HG02678 (cell line): ENCODE measurements around the gene ADPRHL1.
A peak's percentile ranks its signal among the peaks of the same experiment; 100 is the strongest.

ENCODE experiments used
- ATAC-seq: cut with Tn5 transposase; IDR thresholded peaks from one replicate; pipeline ENCODE4 v1.9.1; 2021; ENCODE audit warnings: mild to moderate bottlenecking, moderate library complexity; ENCODE audit not compliant: unreplicated experiment

Gene ADPRHL1

DNA sequence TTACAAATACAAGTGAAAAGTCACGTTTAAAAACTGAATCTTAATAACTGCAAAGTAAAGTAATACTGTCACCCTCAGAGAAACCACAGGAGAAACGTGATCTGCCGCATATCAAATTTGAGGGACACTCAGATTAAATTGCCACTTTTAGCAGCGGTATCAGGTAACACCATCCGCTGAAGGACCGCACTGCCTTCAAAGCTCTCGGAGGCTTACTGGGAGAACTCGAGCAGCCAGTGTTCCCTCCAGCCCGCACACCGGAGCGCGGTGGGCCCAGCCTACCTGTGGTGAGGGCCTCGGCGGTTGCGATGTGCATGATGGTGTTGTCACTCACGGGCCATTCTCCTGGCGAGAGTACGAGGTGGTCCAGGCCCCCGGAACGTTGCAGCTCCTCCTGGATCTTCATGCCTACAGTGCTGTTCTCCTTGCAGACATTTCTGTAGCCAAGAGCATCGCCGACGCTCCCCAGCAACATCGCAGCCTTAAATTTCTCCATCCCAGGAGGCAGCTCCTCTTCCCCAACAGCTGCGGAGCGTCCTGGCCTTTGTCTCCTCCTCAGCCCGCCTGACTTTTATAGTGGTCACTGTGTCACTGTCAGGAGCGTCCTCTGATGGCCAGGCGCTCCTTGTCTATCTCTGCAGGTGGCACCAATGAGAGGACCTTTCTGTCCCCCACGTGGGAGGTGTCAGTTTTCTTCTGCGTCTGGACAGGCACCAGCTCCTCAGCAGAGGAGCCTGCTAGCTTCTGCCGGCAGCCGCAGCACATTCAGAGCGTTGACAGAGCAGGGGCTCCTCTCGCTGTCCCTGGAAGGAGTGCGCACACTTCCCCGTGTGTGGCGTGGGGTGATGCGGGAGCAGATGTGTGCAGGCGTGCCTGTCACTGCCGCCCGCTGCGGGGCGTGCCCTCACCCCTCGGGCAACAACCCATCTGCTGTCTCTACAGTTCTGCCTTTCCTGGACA is at the start of gene ADPRHL1:
Gene ADPRHL1, minus strand, starts transcription at position 547 of the 960 bp plus-strand sequence. Its CDS starts 51 bp downstream, at position 496.
- ATAC-seq, result no peak

DNA sequence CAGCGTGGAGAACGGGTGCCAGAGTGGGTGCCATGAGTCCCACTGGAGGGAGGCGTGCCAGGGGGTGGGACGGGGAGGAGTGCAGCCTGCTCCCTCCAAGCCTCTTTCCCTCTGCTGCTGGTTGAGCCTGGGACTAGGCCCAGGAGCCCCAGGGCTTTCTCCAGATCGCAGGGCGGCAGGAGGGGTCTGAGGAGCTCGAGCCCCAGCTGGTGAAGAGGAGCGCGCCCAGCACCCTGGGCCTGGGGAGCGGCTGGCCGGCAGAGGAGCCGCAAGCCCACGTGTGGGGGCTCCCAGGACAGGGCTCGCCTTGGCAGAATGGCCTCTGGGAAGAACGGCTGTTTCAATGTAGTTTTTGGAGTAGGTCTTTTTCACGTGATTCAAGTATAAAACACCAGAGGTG is 49.4 kb upstream of the ADPRHL1 start:
- ATAC-seq, result no peak

DNA sequence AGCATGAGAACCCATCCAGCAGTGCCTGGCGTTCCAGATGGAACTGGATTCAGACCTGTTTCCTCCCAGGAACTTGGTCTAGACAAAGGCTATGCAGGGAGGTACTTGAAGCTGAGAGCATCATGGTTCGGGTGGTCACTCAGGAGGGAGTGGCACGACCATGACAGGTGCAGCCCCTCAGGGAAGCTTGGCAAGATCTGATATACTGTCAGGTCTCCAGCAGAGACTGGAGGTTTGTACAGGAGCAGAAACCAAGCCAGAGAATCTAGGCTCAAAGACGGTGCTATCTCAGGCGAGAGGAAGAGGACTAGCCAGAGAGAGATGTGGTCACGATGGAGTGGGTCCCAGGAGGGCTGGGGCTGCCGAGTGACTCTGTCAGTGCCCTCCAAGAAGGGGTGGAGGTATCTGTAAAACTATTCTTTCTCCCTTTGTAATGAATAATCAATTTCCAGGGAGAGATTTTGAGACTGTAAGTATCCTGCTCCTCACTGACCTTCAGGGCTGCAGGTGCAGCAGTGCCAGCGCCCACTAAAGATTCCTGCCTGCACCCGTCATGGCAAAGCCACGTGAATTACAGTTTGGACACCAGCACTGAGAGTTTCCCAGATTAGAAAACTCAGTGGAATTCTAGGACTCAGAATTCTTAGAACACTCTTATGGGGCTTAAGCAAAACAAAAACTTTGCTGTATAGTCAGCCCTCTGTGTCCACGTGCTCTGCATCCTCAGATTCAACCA is 47.4 kb upstream of the ADPRHL1 start:
- no peak for ATAC-seq

DNA sequence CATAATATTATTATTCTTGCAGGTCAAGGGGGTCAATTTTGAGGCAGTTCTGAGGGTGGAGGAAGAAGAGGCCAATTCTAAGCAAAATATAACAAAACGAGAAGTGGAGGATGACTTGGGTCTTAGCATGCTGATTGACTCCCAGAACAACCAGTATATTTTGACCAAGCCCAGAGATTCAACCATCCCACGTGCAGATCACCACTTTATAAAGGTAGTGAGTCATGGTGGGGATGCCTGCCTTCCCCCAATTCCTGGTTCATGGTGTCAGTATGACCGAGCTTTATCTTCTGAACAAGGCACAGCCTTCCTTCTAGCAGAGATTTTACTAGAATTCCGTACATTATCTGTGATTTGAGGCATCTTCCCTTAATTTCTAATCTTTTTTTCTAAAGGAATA is 46.6 kb upstream of the ADPRHL1 start:
- ATAC-seq, result no peak

DNA sequence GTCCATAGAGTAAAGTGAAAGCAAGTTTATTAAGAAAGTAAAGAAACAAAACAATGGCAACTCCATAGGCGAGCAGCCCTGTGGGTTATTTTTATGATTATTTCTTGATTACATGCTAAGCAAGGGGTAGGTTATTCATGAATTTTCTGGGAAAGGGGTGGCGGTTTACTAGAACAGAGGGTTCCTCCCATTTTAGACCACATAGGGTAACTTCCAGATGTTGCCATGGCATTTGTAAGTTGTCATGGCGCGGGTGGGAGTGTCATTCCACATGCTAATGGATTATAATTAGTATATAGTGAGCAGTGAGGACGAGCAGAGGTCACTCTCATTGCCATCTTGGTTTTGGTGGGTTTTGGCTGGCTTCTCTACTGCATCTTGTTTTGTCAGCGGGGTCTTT is 45.6 kb upstream of the ADPRHL1 start:
- no peak for ATAC-seq

DNA sequence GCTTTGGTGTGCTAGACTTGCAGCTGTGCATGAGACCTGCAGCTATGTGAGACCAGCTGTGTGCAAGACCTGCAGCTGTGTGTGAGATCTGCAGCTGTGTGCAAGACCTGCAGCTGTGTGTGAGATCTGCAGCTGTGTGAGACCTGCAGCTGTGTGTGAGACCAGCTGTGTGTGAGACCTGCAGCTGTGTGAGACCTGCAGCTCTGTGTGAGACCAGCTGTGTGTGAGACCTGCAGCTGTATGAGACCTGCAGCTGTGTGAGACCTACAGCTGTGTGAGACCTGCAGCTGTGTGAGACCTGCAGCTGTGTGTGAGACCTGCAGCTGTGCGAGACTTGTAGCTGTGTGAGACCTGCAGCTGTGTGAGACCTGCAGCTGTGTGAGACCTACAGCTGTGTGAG is 43.9 kb upstream of the ADPRHL1 start:
- ATAC-seq, result no peak

DNA sequence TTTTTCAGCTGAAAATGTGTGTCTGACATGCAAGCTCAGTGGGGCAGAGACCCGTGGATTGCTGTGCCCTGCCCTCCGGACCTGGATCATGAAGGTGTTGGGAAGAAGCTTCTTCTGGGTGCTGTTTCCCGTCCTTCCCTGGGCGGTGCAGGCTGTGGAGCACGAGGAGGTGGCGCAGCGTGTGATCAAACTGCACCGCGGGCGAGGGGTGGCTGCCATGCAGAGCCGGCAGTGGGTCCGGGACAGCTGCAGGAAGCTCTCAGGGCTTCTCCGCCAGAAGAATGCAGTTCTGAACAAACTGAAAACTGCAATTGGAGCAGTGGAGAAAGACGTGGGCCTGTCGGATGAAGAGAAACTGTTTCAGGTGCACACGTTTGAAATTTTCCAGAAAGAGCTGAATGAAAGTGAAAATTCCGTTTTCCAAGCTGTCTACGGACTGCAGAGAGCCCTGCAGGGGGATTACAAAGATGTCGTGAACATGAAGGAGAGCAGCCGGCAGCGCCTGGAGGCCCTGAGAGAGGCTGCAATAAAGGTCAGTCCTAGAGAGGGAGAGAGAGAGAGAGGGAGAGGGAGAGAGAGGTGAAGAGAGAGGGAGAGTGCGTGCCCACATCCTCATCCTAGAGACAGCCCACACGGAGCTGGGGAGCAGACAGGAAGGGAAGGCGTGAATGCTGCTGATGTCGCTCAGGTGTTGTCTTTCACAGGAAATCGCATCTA is 42.4 kb upstream of the ADPRHL1 start:
- ATAC-seq, result no peak

DNA sequence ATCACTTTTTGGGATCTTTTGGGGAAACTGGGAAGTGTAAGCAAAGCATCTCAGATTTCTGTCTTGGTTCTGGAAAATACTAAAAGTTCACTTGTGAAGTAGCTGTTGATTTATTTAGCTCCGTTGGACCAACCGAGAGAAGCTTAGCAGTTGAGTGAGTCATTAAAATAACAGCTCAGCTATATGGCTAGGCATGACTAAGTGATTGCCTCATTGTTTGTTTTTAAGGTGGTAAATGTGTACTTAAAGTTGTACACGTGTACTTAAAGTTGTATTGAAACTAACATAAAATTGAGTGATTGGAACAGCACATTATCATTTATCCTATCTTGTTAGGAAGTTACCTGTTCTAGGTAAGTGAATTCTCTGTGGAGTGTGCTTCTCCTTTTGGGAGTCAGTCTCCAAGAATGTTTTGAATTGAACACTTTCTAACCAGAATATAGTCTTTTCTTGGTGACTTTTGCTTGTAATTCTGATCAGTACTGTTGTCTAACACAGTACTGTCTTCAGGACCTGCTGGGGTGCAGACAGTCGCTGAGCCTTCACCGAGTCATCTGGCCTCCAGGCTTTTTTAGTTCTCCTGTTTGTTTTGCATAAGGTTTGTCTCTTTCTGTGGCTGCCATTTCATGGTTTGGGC is 40.1 kb upstream of the ADPRHL1 start:
- no peak for ATAC-seq

DNA sequence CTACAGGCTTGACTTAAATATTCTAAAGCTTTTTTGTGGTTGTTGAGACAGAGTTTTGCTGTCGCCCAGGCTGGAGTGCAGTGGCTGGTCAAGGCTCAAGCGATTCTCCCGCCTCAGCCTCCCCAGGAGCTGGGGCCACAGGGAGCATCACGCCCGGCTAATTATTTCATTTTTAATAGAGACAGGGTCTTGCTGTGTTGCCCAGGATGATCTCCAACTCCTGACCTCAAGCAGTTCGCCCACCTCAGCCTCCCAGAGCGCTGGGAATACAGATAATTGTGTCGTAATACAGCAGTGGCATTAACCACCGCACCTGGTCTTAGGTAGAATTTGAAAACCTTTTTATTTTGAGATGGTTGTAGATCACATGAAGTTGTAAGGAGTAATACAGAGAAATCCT is 38.7 kb upstream of the ADPRHL1 start:
- no peak for ATAC-seq

DNA sequence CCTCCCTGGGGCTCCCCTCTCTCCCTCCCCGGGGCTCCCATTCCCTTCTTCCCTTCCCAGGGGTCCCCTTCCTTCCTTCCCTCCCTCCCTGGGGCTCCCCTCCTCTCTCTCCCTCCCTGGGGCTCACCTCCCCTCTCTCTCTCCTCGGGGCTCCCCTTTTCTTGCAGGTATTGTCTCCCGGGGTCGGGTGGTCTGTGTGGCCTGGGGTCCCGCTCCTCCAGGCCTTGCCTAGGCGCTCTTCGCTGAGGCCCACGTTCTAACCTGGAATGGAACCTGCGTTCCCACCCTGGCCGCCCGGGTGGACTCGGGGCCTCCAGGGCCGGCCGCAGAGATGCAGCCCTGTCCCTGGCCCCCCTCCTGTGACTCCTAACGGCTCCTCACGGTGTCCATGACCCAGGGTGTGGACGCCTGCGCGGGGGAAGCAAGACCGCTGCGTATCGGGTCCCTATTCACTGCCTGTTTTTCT is 38.2 kb upstream of the ADPRHL1 start:
- no peak for ATAC-seq

DNA sequence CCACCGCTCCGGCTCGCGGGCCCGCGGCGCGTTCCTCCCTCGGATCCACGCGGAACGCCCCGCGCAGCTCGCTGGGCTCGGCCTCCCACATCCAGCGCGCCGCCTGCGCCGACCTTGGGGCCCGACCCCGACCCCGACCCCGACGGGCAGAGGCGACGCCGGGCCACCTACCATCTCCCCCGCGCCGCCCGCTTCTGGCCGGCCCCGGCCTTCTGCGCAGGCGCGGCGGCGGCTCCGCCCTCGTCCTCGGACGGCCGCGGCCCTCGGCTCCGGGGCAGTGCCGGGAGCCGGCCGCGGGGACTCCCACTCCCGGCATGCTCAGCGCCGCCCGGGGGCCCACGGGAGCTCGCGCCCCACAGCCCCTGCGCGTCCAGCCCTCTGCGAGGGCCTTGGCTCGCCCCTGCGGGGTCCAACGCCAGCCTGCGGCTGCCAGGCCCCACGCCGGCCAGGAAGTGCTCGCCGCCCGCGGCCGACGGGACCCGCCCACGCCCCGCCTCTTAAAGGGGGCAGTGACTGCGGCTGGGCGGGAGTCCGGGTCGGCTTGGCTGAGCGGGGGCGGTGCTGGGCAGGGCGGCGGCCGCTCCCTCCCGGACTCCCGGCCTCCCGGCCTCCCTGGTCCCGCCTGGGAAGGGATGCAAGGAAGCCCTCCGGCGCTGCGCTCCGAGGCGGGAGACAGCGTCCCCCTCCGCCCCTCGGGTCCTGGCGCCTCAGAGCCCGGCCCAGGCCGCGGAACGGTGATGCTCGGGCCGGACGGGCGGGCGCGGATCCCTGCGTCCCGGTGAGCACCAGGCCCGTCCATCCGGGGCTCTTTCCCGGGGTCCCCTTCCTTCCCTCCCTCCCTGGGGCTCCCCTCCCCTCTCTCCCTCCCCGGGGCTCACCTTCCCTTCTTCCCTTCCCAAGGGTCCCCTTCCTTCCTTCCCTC is 37.5 kb upstream of the ADPRHL1 start, which contains the start of gene DCUN1D2:
Gene DCUN1D2, minus strand, starts transcription at position 216 of the 922 bp plus-strand sequence. Its CDS starts 42 bp downstream, at position 174.
- ATAC-seq, result peak; percentile 84

DNA sequence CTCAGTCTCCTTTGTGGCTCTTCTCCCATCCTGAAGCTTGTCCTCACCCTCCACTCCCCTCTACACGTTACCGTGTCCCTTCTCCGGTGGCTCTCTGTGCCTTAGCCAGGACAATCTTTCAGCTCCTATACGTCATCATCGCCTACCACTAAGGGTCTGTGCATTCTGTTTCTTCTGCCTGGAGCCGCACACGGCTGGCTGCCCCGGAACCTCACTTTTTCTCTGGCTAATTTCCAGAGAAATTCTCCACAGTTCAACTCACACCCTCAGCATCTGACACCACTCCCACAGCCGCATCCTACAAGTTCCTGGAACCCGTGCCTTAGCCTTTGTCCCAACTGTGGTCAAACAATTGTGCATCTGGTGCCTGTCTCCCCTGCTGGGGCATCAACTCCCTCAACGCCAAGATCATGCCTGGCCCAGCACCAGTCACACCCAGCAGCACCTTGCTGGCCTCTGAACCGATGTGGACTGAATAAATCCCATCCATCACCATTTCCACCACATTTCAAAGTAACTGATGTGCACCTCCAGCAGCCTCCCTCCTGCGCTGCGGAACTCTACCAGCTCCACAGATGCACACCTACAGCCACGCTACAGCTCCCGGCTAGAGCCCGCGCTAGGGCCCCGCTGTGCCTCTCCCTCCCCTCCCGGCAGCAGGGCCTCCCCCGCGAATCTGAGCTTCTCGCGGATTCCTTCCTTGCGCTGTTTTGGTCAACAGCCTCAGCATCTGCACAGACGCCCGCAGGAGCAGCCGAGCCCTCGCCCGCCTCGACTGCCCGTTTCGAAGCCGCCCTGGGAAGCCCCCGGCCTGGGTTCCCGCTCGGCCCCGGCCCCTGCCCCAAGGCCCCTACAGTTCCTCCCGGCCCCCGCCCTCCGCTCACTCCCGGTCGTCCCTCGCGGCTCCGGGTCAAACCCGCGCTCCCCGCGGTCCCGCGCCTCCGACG is 36.5 kb upstream of the ADPRHL1 start:
- peak; percentile 13 for ATAC-seq

DNA sequence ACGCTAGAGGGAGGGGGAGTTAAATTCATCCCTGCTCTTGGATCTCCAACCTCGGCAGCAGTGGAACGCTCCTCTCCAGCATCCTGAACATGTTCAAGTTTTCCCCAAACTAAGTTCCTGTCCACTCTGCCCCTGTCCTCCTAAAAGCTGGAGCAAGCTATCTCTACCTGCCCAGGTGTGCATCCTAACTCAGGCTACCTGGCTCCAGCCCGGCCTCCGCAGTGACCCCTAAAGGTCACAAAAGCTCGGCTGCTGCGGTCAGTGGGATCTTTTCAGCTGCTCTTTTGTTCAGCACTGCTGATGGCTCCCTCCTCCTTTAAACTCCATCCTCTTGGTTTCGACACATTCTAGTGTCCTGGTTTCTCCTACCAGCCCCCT is 35.9 kb upstream of the ADPRHL1 start:
- ATAC-seq, result no peak

DNA sequence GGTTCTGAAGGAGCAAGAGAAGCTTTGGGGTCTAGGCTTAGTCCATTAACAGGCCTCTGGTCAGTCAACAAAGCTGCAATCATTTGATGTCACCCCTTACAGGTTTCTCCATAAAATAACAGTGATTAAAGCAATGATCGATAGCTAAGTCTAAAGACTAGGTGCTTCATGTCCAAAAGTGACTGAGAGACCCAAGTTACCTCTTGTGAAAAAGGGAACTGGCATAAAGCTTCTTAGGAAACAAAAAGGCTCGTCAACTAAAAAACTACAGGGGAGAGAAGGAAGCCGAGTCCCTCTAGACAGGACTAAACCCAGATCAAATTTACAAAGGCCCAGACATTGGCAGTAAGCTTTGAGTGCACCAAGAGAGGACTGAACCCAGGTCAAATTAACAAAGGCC is 35.0 kb upstream of the ADPRHL1 start:
- ATAC-seq, result no peak

DNA sequence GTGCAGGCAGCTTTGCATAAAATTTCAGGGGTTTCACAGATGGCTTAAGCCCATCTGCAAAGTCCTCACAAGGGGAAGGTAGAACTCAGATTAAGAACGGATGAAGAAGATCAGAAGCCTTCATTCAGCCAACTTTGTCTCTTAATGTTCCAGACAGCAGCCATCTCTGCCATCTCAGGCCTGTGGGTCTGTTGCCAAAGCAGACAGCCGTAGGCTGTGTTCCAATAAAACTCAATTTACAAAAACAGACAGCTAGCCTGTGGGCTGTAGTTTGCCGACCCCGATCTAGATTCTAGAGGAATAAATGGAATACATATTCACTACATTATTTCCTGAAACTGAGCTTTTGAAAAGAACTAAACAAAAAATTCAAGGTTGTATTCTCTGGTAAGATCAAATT is 33.4 kb upstream of the ADPRHL1 start:
- ATAC-seq, result no peak

DNA sequence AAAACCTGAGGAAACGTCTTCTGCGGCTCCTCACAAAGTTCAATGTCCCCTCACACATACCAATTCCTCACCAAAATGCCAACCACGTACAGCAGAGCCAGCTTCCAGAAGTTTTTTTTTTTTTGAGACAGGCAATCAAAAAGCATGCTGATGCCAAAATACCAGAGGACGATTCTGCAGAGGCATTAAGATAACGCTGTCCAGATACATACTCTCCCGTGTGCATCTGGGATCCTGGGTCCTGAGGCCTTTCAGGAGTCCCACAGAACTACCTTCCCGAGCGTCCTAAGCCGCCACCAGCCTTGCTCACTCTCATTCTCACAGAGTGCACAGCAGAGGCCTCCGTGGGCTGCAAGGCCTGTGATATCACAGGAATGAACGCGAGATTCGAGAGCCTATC is 32.3 kb upstream of the ADPRHL1 start:
- ATAC-seq, result no peak

DNA sequence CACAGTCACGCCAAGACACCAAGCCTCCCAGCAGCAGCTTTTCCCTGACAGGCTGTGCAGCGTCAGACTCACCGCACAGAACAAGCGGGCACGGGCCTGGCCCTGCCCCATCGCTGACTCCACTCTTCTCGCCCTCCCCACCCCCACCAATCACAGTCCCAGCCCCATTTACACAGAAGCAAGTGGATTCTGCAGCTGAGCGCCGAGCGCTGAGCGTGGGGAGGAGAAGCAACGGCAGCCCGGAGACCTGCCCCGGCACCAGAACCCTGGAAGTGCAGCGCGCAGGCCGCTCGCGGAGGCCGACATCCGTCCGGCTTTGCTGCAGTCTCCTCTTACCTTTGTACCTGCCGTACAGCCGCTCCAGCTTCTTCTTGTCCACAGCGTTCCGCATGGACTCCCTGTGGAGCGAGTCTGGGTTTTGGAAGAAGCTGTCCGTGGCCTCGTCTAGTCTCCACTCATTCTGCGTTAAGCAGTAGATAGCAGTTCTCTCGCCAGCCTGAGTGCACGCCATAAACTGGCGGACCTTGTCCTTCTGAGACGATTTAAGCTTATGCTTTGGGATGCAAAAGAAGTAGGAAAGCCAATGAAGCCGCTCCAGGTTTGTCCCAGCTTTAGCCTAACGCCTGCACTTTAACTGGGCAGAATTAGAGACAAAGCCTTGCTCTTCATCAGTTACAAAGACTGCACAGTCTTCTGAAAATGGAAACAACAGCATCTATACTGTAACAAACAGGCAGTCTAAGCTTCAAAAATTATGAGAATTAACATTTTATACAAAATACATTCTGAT is 30.4 kb upstream of the ADPRHL1 start:
- no peak for ATAC-seq

DNA sequence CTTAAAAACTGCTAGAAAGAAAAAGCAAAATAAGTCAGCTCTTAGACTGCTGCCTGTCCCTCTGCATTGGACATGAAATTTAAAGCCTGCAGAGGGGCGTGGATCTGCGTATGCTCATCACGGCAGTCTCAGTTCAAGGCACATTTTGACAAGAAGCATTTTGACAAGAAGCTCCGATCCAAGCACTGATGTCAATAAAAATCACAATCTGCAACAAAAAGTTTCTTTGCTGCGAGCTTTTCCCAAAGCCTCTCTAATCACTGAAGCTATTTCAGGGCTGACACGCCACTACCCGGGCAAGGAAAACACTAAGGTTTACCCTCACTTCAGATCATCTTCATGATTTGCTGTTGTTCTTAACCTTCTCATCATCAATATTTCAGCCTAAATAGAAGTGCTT is 29.8 kb upstream of the ADPRHL1 start:
- ATAC-seq, result no peak
